GM12878 (cell line): ENCODE data around the gene ATG5. TPM values are rescaled to one million over a fixed set of nuclear protein-coding genes. Genes with fewer than 3 reads are reported as not detected.

Source experiments
- ATF2 ChIP-seq: IDR thresholded peaks from 2 replicates; pipeline ENCODE4 v1.6.1; 2012; ENCODE audit warnings: low read length, inconsistent platforms
- BCL11A ChIP-seq: IDR thresholded peaks from 2 replicates; pipeline ENCODE4 v1.6.1; 2011; ENCODE audit warnings: low read depth, low read length
- BRCA1 ChIP-seq: IDR thresholded peaks from 2 replicates; pipeline ENCODE4 v1.6.1; 2011; ENCODE audit warnings: low read depth, low read length, improper control_type of control experiment
- CBFB ChIP-seq: IDR thresholded peaks from 2 replicates; pipeline ENCODE4 v1.6.1; 2016; ENCODE audit warnings: antibody characterized with exemption, low read depth
- CREM ChIP-seq: IDR thresholded peaks from 2 replicates; pipeline ENCODE4 v1.6.1; 2014; ENCODE audit warnings: antibody characterized with exemption, low read depth
- HDGF ChIP-seq: fragments of 450-650 bp; IDR thresholded peaks from 2 replicates; pipeline ENCODE4 v1.6.1; 2016; ENCODE audit warnings: antibody characterized with exemption
- HSF1 ChIP-seq: fragments of 150-350 bp; IDR thresholded peaks from 2 replicates; pipeline ENCODE4 v1.6.1; 2014; ENCODE audit warnings: mild to moderate bottlenecking, low read depth, low read length
- MYC ChIP-seq: IDR thresholded peaks from 2 replicates; pipeline ENCODE4 v1.6.1; 2011; ENCODE audit warnings: mild to moderate bottlenecking, low read length, moderate library complexity, inconsistent platforms; ENCODE audit not compliant: insufficient read depth, insufficient replicate concordance, insufficient read length, severe bottlenecking
- NFYB ChIP-seq: IDR thresholded peaks from 2 replicates; pipeline ENCODE4 v1.6.1; 2011; ENCODE audit warnings: low read depth, mild to moderate bottlenecking, low read length, improper control_type of control experiment, moderate library complexity; ENCODE audit not compliant: insufficient read depth
- RB1 ChIP-seq: fragments of 450-650 bp; formaldehyde crosslinking; IDR thresholded peaks from 2 replicates; pipeline ENCODE4 v1.6.1; 2017; ENCODE audit warnings: mild to moderate bottlenecking, borderline replicate concordance
- RFX5 ChIP-seq: IDR thresholded peaks from 2 replicates; pipeline ENCODE4 v1.6.1; 2011; ENCODE audit warnings: low read depth, low read length, improper control_type of control experiment
- SKIL ChIP-seq: fragments of 450-650 bp; IDR thresholded peaks from 2 replicates; pipeline ENCODE4 v1.6.1; 2017; ENCODE audit warnings: mild to moderate bottlenecking, low read depth, inconsistent platforms; ENCODE audit not compliant: poor library complexity, severe bottlenecking
- WRNIP1 ChIP-seq: IDR thresholded peaks from 2 replicates; pipeline ENCODE4 v1.6.1; 2011; ENCODE audit warnings: low read depth, low read length, improper control_type of control experiment, borderline replicate concordance
- ZNF592 ChIP-seq: fragments of 450-650 bp; IDR thresholded peaks from 2 replicates; pipeline ENCODE4 v1.6.1; 2017; ENCODE audit warnings: mild to moderate bottlenecking, moderate library complexity
- ZNF687 ChIP-seq: fragments of 450-650 bp; IDR thresholded peaks from 2 replicates; pipeline ENCODE4 v1.6.1; 2017; ENCODE audit warnings: mild to moderate bottlenecking, moderate library complexity
- polyA plus RNA-seq, 11 experiments: library from polyadenylated mRNA; depleted of rRNA in 4 of 11; unstranded in 6 of 11; stranded (reverse) in 5 of 11; fragments of >200 nt; fragmentation: Nextera tagmentation in 4 of 11; fragmentation: Illumina TruSeq in 1 of 11; extraction: Ambion mirVana in 4 of 11; extraction: Trizol in 1 of 11; gene quantifications; 1 replicate in 1 of 11; 2 replicates in 10 of 11; pipeline versions ENCODE4 v1.2.1 to v1.2.3, GENCODE V29; 2011 to 2016; ENCODE audit warnings: inconsistent platforms in 2 of 11, missing spikeins in 2 of 11, low read depth in 1 of 11
- total RNA-seq, 4 experiments: library from RNA; depleted of rRNA in 3 of 4; stranded (reverse); fragments of >200 nt in 3 of 4; fragmentation: Illumina TruSeq in 1 of 4; extraction: Trizol in 1 of 4; gene quantifications; 2 replicates each; pipeline versions ENCODE4 v1.2.1 to v1.2.3, GENCODE V29; 2013 to 2021

Gene ATG5
- total and polyA plus RNA-seq, 10 of the 15 experiments (the other 5 are each of a cell fraction or from before 2014, with no cell fraction given) = 12.9 to 51.8 (median 23.9) TPM

GRCh38 chr6:106163966-106164877 is 161.3 kb downstream of the ATG5 start (continued):
- TF ChIP-seq ZNF687 = peak; percentile 96
- TF ChIP-seq RB1 = peak; percentile 44; the same call in 1 of the 2 replicates
- peak; percentile 33 for TF ChIP-seq CBFB
- 0 out of 2 replicates have a peak, but pooled peaks have one; percentile 10 for TF ChIP-seq WRNIP1
- no peak for TF ChIP-seq NFYB
- no peak for TF ChIP-seq RFX5
- TF ChIP-seq HSF1 = no peak
- no peak for TF ChIP-seq MYC
- peak; percentile 81 for TF ChIP-seq CREM
- peak; percentile 78; the same call in 1 of the 2 replicates for TF ChIP-seq ZNF592
- TF ChIP-seq BRCA1 = no peak
- peak; percentile 94 for TF ChIP-seq HDGF
- peak; percentile 92 for TF ChIP-seq ATF2
- peak; percentile 96 for TF ChIP-seq BCL11A
- peak; percentile 72 for TF ChIP-seq SKIL
